A549 (cell line): ENCODE results near the gene DAB1.

Source experiments
- EHMT2 ChIP-seq: fragments of 200-600 bp; sonication (generic); IDR thresholded peaks from 2 replicates; pipeline ENCODE4 v1.6.1; 2016; ENCODE audit warnings: antibody characterized with exemption, low read depth, mild to moderate bottlenecking, moderate library complexity
- EP300 ChIP-seq, 2 experiments: fragments of >200 bp; sonication (Bioruptor Twin); formaldehyde crosslinking; IDR thresholded peaks; 2 replicates in 1 of 2; 3 replicates in 1 of 2; pipeline ENCODE4 v1.6.1; 2016 to 2017
- HOXA7 ChIP-seq: fragments of 250-450 bp; sonication (Bioruptor Pico); IDR thresholded peaks from 2 replicates; pipeline ENCODE4 v1.5.0; 2020; ENCODE audit warnings: mild to moderate bottlenecking, moderate library complexity
- MAFK ChIP-seq: fragments of 450-650 bp; IDR thresholded peaks from 2 replicates; pipeline ENCODE4 v1.6.1; 2014; ENCODE audit not compliant: partially characterized antibody
- POLR2A ChIP-seq: IDR thresholded peaks from 2 replicates; pipeline ENCODE4 v1.6.1; 2012; ENCODE audit warnings: mild to moderate bottlenecking, low read length
- RNF2 ChIP-seq: fragments of 200-600 bp; sonication (generic); IDR thresholded peaks from 2 replicates; pipeline ENCODE4 v1.6.1; 2016; ENCODE audit warnings: low read depth, mild to moderate bottlenecking, antibody characterized with exemption, moderate library complexity, borderline replicate concordance
- TF ChIP-seq, protein P1 (sequence below): fragments of >200 bp; sonication (Bioruptor Twin); formaldehyde crosslinking; IDR thresholded peaks from 3 replicates; pipeline ENCODE4 v1.5.1; 2016

DNA sequence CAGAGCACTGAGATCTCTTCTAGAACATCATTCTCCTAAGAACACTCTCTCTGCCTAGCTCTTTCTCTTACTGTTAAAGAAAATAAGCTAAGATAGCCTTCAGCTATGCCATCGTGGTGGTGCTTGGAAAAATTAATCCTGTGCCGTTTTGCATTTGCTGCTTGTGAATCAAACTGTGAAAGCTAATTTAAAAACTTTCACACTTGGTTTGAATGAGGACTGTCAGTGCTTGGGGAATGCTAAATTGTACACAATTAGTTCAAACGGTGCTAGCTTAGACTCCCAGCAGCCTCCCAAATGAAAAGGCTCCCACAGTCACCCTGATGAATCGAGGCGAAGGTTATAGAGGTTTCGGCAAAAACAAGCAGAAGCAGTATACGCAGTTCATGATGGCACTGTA lies 79.6 kb downstream of the DAB1 start:
- no peak for TF ChIP-seq HOXA7 (CRISPR knock-in tag)
- no peak for TF ChIP-seq POLR2A
- TF ChIP-seq, protein P1, sequence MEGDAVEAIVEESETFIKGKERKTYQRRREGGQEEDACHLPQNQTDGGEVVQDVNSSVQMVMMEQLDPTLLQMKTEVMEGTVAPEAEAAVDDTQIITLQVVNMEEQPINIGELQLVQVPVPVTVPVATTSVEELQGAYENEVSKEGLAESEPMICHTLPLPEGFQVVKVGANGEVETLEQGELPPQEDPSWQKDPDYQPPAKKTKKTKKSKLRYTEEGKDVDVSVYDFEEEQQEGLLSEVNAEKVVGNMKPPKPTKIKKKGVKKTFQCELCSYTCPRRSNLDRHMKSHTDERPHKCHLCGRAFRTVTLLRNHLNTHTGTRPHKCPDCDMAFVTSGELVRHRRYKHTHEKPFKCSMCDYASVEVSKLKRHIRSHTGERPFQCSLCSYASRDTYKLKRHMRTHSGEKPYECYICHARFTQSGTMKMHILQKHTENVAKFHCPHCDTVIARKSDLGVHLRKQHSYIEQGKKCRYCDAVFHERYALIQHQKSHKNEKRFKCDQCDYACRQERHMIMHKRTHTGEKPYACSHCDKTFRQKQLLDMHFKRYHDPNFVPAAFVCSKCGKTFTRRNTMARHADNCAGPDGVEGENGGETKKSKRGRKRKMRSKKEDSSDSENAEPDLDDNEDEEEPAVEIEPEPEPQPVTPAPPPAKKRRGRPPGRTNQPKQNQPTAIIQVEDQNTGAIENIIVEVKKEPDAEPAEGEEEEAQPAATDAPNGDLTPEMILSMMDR, result no peak
- no peak for TF ChIP-seq EHMT2
- no peak for TF ChIP-seq MAFK
- TF ChIP-seq RNF2, result no peak
- no peak for TF ChIP-seq EP300 (IDR thresholded peaks at IDR 0.05)
